H7 (cell line): ENCODE measurements around the gene COL27A1. TPM values are rescaled to one million over a fixed set of nuclear protein-coding genes. Genes with fewer than 3 reads are reported as not detected.
A peak's percentile ranks its signal among the peaks of the same experiment; 100 is the strongest.

Source experiments
- DNase-seq: peaks from one replicate; pipeline ENCODE4 v3.0.0; 2012
- H3K27me3 ChIP-seq: 2 replicates; pipeline ENCODE4 v1.6.0; 2011; ENCODE audit warnings: mild to moderate bottlenecking, low read length; ENCODE audit not compliant: control insufficient read depth, insufficient read depth
- H3K36me3 ChIP-seq: replicated peaks from 2 replicates; pipeline ENCODE4 v1.5.1; 2011; ENCODE audit warnings: low read length; ENCODE audit not compliant: control insufficient read depth, insufficient read depth
- H3K4me3 ChIP-seq: 2 replicates; pipeline ENCODE4 v1.5.1; 2011; ENCODE audit warnings: low read depth, mild to moderate bottlenecking, control low read depth, low read length, moderate library complexity; ENCODE audit not compliant: insufficient read depth
- total RNA-seq: library from RNA; depleted of rRNA; stranded (reverse); fragments of >200 nt; shearing (Covaris generic); gene quantifications from 2 replicates; pipeline ENCODE4 v1.2.3, GENCODE V29; 2014

The COL27A1 gene
- total RNA-seq, 1 experiment from 2014 or later: 10.5 TPM

- Histone ChIP-seq H3K4me3 (no peak overlapping the region), H3K27me3 (no peaks in the 10 kb centered on the region), H3K36me3 (no peaks in the 10 kb centered on the region; the same call in 1 of the 2 replicates)
- no peak for DNase-seq
Observed at GRCh38 chr9:114165407-114166102, 10.2 kb downstream of the COL27A1 start.

- Histone ChIP-seq H3K27me3 (no peaks in the 10 kb centered on the region), H3K4me3 (no peak overlapping the region), H3K36me3 (no peaks in the 10 kb centered on the region; the same call in 1 of the 2 replicates)
- DNase-seq: no peak
Observed at GRCh38 chr9:114166103-114166470, 10.8 kb downstream of the COL27A1 start.

- no peaks in the 10 kb centered on the region for H3K27me3 ChIP-seq
- DNase-seq: no peak
- H3K36me3 ChIP-seq: no peaks in the 10 kb centered on the region; the same call in 1 of the 2 replicates
- no peak overlapping the region for H3K4me3 ChIP-seq
Observed at GRCh38 chr9:114166614-114167572, 11.6 kb downstream of the COL27A1 start.

DNA sequence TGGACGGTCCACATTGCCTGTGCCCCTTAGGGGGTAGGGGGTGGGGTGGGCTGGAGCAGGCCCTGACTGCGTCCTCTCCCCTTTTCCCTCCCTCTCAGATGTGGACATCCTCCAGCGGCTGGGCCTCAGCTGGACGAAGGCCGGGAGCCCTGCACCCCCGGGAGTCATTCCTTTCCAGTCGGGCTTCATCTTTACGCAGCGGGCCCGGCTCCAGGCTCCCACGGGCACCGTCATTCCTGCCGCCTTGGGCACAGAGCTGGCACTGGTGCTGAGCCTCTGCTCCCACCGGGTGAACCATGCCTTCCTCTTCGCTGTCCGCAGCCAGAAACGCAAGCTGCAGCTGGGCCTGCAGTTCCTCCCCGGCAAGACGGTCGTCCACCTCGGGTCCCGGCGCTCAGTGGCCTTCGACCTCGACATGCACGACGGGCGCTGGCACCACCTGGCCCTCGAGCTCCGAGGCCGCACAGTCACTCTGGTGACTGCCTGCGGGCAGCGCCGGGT is 12.3 kb downstream of the COL27A1 start:
- no peaks in the 10 kb centered on the region for H3K27me3 ChIP-seq
- DNase-seq: no peak
- no peak overlapping the region for H3K4me3 ChIP-seq
- no peaks in the 10 kb centered on the region; the same call in 1 of the 2 replicates for H3K36me3 ChIP-seq

DNA sequence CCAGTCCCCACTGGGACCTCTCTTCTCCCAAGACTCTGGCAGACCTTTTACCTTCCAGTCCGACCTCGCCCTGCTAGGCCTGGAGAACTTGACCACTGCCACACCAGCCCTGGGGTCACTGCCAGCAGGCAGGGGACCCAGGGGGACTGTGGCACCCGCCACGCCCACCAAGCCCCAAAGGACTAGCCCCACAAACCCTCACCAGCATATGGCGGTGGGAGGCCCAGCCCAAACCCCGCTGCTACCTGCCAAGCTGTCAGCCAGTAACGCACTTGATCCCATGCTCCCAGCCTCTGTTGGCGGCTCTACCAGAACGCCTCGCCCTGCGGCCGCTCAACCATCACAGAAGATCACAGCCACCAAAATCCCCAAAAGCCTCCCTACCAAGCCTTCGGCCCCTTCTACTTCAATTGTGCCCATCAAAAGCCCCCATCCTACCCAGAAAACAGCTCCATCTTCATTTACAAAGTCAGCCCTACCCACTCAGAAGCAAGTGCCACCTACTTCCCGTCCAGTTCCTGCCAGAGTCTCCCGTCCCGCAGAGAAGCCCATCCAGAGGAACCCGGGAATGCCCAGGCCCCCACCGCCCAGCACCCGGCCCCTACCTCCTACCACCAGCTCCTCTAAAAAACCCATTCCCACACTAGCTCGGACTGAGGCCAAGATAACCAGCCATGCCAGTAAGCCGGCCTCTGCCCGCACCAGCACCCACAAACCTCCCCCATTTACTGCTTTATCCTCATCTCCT is 13.1 kb downstream of the COL27A1 start:
- Histone ChIP-seq H3K4me3 (no peak overlapping the region), H3K27me3 (no peaks in the 10 kb centered on the region), H3K36me3 (no peaks in the 10 kb centered on the region; the same call in 1 of the 2 replicates)
- DNase-seq: no peak

DNA sequence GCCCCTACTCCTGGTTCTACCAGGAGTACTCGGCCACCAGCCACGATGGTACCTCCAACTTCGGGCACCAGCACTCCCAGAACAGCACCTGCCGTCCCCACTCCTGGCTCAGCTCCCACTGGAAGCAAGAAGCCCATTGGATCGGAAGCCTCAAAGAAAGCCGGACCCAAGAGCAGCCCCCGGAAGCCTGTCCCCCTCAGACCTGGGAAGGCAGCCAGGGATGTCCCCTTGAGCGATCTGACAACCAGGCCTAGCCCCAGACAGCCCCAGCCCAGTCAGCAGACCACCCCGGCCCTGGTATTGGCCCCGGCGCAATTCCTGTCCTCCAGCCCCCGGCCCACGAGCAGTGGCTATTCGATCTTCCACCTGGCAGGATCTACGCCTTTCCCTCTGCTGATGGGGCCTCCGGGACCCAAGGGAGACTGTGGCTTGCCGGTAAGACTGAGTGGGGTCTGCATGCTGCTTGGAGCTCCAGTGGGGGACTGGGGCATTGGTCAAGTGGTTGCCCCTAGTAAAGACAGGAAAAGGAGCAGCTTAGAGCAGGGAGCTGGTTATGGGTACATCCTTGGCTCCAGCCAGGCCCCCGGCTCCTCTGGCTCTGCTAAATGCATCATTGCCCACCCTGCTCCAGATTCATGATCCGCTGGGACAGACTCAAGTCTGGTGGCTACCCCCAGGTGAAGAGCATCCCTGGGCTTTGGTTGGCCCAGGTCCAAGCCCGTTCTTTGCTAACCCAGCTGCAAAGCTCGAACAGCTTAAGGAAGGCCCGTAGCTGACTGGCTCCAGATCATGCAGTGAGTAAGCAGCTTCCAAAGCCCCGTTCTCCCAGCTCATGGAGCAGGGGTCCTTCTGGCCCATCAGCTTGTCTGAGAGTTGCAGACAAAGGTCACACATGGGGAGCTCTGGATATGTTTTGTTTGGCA is 14.0 kb downstream of the COL27A1 start:
- peak; percentile 37 for DNase-seq
- Histone ChIP-seq H3K4me3 (no peak overlapping the region), H3K27me3 (no peaks in the 10 kb centered on the region), H3K36me3 (no peaks in the 10 kb centered on the region; the same call in 1 of the 2 replicates)

GRCh38 chr9:114169952-114170770 is 14.8 kb downstream of the COL27A1 start:
- no peaks in the 10 kb centered on the region for H3K27me3 ChIP-seq
- DNase-seq: no peak
- H3K36me3 ChIP-seq: no peaks in the 10 kb centered on the region; the same call in 1 of the 2 replicates
- H3K4me3 ChIP-seq: no peak overlapping the region

DNA sequence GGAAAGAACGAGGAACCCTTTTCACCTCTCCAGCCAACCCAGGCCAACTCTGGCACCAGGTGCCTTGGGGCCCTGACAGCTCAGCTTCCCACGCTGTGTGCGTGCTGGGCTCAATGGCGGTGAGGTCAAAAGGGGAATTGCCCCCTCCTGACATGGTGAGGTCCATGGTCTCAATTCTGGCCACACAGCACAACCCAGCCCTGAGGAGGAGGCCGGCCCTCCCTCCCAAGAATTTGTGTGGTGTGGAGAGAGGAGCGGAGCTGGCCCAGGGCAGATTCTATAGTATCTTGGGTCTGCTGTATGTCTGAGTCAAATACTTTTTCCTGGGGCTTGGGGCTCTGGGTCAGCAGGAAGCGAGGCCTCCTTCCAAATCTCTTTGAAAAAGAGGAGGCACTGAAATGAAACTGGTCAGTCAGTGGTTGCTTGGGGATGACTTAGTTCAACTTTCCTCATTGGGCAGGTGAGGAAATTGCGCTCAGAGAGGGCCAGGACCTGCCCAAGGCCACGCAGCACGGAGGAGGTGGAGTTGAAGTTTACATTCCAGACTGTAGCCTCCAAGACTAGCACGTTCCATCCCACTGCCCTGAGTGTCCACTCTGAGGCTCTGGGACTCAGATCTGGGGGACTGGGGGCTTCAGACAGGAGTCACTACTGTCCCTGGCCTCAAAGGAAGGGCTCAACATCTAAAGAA is 15.6 kb downstream of the COL27A1 start:
- DNase-seq: no peak
- no peak overlapping the region for H3K4me3 ChIP-seq
- no peaks in the 10 kb centered on the region; the same call in 1 of the 2 replicates for H3K36me3 ChIP-seq
- no peaks in the 10 kb centered on the region for H3K27me3 ChIP-seq

DNA sequence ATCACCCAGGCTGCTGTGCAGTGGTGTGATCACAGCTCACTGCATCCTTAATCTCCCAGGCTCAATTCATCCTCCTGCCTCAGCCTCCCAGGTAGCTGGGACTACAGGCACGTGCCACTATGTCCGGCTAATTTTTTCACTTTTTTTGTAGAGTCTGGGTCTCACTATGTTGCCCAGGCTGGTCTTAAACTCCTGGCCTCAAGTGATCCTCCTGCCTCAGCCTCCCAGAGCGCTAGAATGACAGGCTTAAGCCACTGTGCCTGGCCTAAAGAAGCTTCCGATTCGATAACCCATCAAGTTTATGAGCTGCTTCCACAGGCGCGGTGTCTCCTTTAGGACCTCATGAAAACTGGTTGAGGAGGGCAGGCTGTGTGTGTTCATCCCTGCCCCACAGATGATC is 16.2 kb downstream of the COL27A1 start:
- no peak for DNase-seq
- no peak overlapping the region for H3K4me3 ChIP-seq
- no peaks in the 10 kb centered on the region; the same call in 1 of the 2 replicates for H3K36me3 ChIP-seq
- H3K27me3 ChIP-seq: no peaks in the 10 kb centered on the region

DNA sequence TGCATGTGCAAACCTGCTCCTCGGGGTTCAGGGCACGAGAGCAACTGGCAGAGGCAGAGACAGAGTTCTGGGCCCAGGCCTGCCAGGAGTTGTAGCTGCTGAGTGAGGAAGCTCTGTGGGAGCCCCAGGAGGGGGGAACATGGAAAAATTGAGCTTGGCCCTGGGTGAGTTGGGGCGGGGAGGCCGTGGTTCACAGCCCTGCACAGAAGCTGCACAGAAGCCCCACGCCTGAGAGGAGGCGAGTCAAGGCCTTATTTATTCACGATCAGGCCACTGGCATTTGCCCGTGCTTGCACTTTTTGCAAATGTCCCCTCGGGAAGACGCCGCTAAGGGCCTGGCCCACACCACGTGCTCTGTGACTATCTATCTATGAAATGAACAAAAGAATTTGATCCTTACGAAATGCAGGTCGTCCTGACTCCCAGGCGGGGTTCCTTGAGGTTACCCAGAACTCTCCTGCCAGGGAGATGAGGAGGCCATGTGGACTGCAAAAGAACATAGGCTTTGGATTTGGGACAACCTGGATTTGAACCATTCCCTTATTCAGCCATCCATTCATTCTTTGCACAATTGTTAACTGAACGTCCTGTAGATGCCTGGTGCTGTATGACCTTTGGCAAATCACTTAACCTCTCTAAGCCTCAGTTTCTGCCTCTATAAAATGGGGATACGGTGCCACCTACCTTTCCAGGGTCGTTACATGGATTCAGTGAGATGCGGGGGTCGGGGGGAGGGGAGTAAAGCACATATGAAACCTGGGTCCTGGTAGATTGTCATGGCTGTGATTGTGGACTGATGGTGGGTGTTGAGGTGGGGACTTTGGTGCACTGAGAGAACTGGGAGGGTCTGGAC is 17.9 kb downstream of the COL27A1 start:
- no peaks in the 10 kb centered on the region for H3K27me3 ChIP-seq

GRCh38 chr9:114174557-114174875 is 19.2 kb downstream of the COL27A1 start:
- H3K36me3 ChIP-seq: no peaks in the 10 kb centered on the region
- no peak for DNase-seq
- H3K4me3 ChIP-seq: no peak overlapping the region
- no peaks in the 10 kb centered on the region for H3K27me3 ChIP-seq

More for the DNA sequence above, 17.9 kb downstream of the COL27A1 start:
- DNase-seq: no peak
- no peak overlapping the region for H3K4me3 ChIP-seq
- H3K36me3 ChIP-seq: no peaks in the 10 kb centered on the region; the same call in 1 of the 2 replicates
